AG09319 (cell line): ENCODE data around the gene DLST.

Source experiments
- DNase-seq: peaks from one replicate; pipeline ENCODE4 v3.0.0-alpha.2; 2010; ENCODE audit warnings: low read depth; ENCODE audit errors: extremely low read depth
- TF ChIP-seq, protein P1 (sequence below): IDR thresholded peaks from 2 replicates; pipeline ENCODE4 v1.5.1; 2011; ENCODE audit warnings: low read depth, mild to moderate bottlenecking, inconsistent platforms, low read length, moderate library complexity

DLST gene

GRCh38 chr14:74898083-74898482 lies 16.4 kb downstream of the DLST start:
- DNase-seq, result no peak
- TF ChIP-seq, protein P1, sequence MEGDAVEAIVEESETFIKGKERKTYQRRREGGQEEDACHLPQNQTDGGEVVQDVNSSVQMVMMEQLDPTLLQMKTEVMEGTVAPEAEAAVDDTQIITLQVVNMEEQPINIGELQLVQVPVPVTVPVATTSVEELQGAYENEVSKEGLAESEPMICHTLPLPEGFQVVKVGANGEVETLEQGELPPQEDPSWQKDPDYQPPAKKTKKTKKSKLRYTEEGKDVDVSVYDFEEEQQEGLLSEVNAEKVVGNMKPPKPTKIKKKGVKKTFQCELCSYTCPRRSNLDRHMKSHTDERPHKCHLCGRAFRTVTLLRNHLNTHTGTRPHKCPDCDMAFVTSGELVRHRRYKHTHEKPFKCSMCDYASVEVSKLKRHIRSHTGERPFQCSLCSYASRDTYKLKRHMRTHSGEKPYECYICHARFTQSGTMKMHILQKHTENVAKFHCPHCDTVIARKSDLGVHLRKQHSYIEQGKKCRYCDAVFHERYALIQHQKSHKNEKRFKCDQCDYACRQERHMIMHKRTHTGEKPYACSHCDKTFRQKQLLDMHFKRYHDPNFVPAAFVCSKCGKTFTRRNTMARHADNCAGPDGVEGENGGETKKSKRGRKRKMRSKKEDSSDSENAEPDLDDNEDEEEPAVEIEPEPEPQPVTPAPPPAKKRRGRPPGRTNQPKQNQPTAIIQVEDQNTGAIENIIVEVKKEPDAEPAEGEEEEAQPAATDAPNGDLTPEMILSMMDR, result no peak

GRCh38 chr14:74898694-74899093 lies 17.0 kb downstream of the DLST start:
- DNase-seq, result no peak
- TF ChIP-seq, protein P1, result no peak

- TF ChIP-seq, protein P1, result no peak
- DNase-seq, result no peak
Measured at GRCh38 chr14:74902941-74903705, 21.4 kb downstream of the DLST start.

DNA sequence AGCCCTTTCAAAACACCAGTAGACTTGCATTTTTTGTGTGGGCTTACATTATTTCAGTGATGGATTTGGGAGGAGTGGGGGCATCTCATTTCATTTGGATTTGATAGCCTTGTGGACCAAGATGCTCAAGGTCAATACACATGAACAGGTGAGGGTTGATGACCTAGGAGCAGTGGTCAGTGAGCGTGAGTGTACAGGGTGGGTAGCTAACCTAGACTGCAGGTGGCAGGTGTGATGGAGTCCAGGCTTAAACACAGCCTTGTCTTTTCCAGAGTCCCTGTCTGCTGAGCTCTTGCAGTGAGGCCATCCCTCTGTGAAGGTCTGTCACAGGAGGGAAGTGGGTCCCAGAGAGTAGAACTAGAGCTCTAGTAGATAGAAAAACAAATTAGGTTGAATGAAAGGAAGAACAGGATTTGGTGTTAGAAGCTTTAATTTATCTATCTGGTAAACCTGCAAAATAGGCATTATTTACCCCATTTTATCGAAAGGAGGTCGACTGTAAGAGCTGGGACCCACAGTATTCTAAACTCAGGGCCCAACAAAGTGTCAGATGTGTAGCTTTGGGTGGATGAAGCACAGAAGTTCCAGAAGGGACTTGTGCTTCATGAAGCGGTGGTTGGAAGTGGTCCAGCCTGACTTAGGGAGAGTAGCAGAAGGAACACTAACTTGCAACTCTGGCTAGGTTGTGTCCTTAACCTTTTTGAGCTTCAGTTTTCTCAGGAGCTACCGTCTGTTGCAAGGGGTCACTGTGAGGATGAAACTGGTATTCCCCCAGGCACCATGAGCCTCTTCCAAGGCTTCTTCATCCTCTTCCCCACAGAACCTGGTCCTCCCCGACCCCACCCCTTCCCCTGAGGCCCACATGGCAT lies 23.2 kb downstream of the DLST start:
- TF ChIP-seq, protein P1, result no peak
- DNase-seq, result no peak

GRCh38 chr14:74905595-74906142 lies 24.0 kb downstream of the DLST start:
- TF ChIP-seq, protein P1, result peak; percentile 97
- DNase-seq, result no peak

- no peak for DNase-seq
- TF ChIP-seq, protein P1, result peak; percentile 24
Measured at GRCh38 chr14:74906925-74907521, 25.3 kb downstream of the DLST start.
